GM12878 (cell line): ENCODE data around the gene SNX4. TPM values are rescaled to one million over a fixed set of nuclear protein-coding genes. Genes with fewer than 3 reads are reported as not detected.

Experiments used
- ATAC-seq: fragments of 200-7000 bp; cut with Tn5 transposase; 3 replicates; pipeline ENCODE4 v1.9.1; 2020; ENCODE audit warnings: mild to moderate bottlenecking, moderate library complexity
- BruUV-seq: library from RNA; stranded (reverse); fragments of 400-500 nt; replicated peaks from 2 replicates; lab custom pipeline; 2021; lab: Mats Ljungman, UMichigan
- CTCF ChIA-PET: fragments of 300-600 bp; sonication (Branson Sonifier 250); formaldehyde crosslinking; extraction: SDS; loops from one replicate; lab custom pipeline; 2021; ENCODE audit warnings: inconsistent platforms; lab: Yijun Ruan, JAX
- POLR2A ChIA-PET: fragments of 350-600 bp; formaldehyde crosslinking; extraction: SDS; loops from one replicate; lab custom pipeline; 2021; ENCODE audit warnings: inconsistent platforms; lab: Charles Lee
- RAD21 ChIA-PET: fragments of 300-600 bp; sonication (Branson Sonifier 250); formaldehyde crosslinking; loops from one replicate; lab custom pipeline; 2023; ENCODE audit warnings: antibody characterized with exemption; ENCODE audit not compliant: unreplicated experiment; lab: Charles Lee
- SMC1A ChIA-PET: fragments of 300-600 bp; sonication (Branson Sonifier 250); formaldehyde crosslinking; loops from one replicate; lab custom pipeline; 2023; ENCODE audit not compliant: unreplicated experiment, uncharacterized antibody; lab: Charles Lee
- DNase-seq: peaks from one replicate; pipeline ENCODE4 v3.0.0-alpha.2; 2011; ENCODE audit warnings: low read depth, low spot score
- FAIRE-seq: peaks from 3 replicates; lab custom pipeline; 2011; peaks lifted over from hg19 to GRCh38; lab: Jason Lieb, UNC
- H2AFZ ChIP-seq: 2 replicates; pipeline ENCODE4 v1.6.0; 2011; ENCODE audit warnings: low read depth, low read length, control low read depth; ENCODE audit not compliant: control insufficient read depth
- H3K27ac ChIP-seq: 2 replicates; pipeline ENCODE4 v1.5.1; 2011; ENCODE audit warnings: control low read depth; ENCODE audit not compliant: control insufficient read depth, insufficient read depth
- H3K27me3 ChIP-seq, 2 experiments: replicated peaks in 1 of 2; 2 replicates each; pipeline versions ENCODE4 v1.6.0 to v1.6.1; 2011; ENCODE audit warnings: low read length in 1 of 2; ENCODE audit not compliant: control insufficient read depth in 2 of 2, insufficient read depth in 2 of 2
- H3K36me3 ChIP-seq, 2 experiments: 2 replicates each; pipeline ENCODE4 v1.5.1; 2011; ENCODE audit warnings: low read length in 1 of 2; ENCODE audit not compliant: control insufficient read depth in 2 of 2, insufficient read depth in 2 of 2
- H3K4me1 ChIP-seq: 2 replicates; pipeline ENCODE4 v1.6.1; 2011; ENCODE audit warnings: mild to moderate bottlenecking, low read length, moderate library complexity, mixed read lengths; ENCODE audit not compliant: control insufficient read depth, insufficient read depth
- H3K4me2 ChIP-seq: 2 replicates; pipeline ENCODE4 v1.6.0; 2011; ENCODE audit warnings: control low read depth; ENCODE audit not compliant: control insufficient read depth, insufficient read depth
- H3K4me3 ChIP-seq: fragments of 200-600 bp; sonication (generic); 2 replicates; pipeline ENCODE4 v1.5.1; 2016
- H3K79me2 ChIP-seq: 2 replicates; pipeline ENCODE4 v1.6.0; 2011; ENCODE audit warnings: low read length; ENCODE audit not compliant: control insufficient read depth, insufficient read depth
- H3K9ac ChIP-seq: 2 replicates; pipeline ENCODE4 v1.8.0; 2011; ENCODE audit warnings: low read length, control low read depth, mixed read lengths; ENCODE audit not compliant: control insufficient read depth, insufficient read depth
- H3K9me3 ChIP-seq: replicated peaks from 3 replicates; pipeline ENCODE4 v1.5.1; 2011; ENCODE audit warnings: mild to moderate bottlenecking, low read length; ENCODE audit not compliant: control insufficient read depth, insufficient read depth
- H4K20me1 ChIP-seq: 2 replicates; pipeline ENCODE4 v1.6.0; 2011; ENCODE audit not compliant: control insufficient read depth, insufficient read depth
- BCL11A ChIP-seq: IDR thresholded peaks from 2 replicates; pipeline ENCODE4 v1.6.1; 2011; ENCODE audit warnings: low read depth, low read length
- CBX5 ChIP-seq: sonication (generic); IDR thresholded peaks from 2 replicates; pipeline ENCODE4 v1.6.1; 2016; ENCODE audit warnings: low read depth, moderate library complexity, mild to moderate bottlenecking, inconsistent platforms
- EP300 ChIP-seq, 2 experiments: fragments of 150-350 bp in 1 of 2; IDR thresholded peaks; 2 replicates each; pipeline ENCODE4 v1.6.1; 2011 to 2012; ENCODE audit warnings: low read depth in 2 of 2, low read length in 2 of 2, borderline replicate concordance in 1 of 2, improper control_type of control experiment in 1 of 2, inconsistent platforms in 1 of 2; ENCODE audit not compliant: control insufficient read depth in 1 of 2
- HDAC2 ChIP-seq: fragments of 200-600 bp; sonication (generic); IDR thresholded peaks from 2 replicates; pipeline ENCODE4 v1.6.1; 2017
- POLR2AphosphoS5 ChIP-seq: IDR thresholded peaks from 2 replicates; pipeline ENCODE4 v1.6.1; 2011; ENCODE audit warnings: mild to moderate bottlenecking, low read length, inconsistent platforms
- SIN3A ChIP-seq: IDR thresholded peaks from 2 replicates; pipeline ENCODE4 v1.6.1; 2012; ENCODE audit warnings: low read depth, low read length, improper control_type of control experiment
- SMARCA5 ChIP-seq: fragments of 450-650 bp; IDR thresholded peaks from 2 replicates; pipeline ENCODE4 v1.6.1; 2017; ENCODE audit warnings: mild to moderate bottlenecking
- SREBF2 ChIP-seq: IDR thresholded peaks from 2 replicates; pipeline ENCODE4 v1.6.1; 2012; ENCODE audit warnings: mild to moderate bottlenecking, low read length
- SRF ChIP-seq, 2 experiments: IDR thresholded peaks; 2 replicates each; pipeline ENCODE4 v1.6.1; 2011; ENCODE audit warnings: low read depth in 2 of 2, low read length in 2 of 2, mild to moderate bottlenecking in 1 of 2, moderate library complexity in 1 of 2
- YY1 ChIP-seq: IDR thresholded peaks from 2 replicates; pipeline ENCODE4 v1.6.1; 2011; ENCODE audit warnings: low read depth, mild to moderate bottlenecking, low read length
- WGBS: methylation state at CpG from one replicate; pipeline ENCODE4 v1.1.6; 2016; ENCODE audit warnings: low lambda C conversion rate; ENCODE audit not compliant: insufficient replicate concordance, insufficient coverage; ENCODE audit errors: missing lambda C conversion rate; 5-methylcytosine and 5-hydroxymethylcytosine counted together
- in situ Hi-C: fragments of 300-500 bp; cut with MboI; formaldehyde crosslinking; loops from 9 replicates; pipeline ENCODE4 v1.14.3; 2018; ENCODE audit warnings: mixed read lengths
- intact Hi-C: fragments of 100-400 bp; cut with micrococcal nuclease; formaldehyde crosslinking; loops from one replicate; pipeline ENCODE4 v1.14.2; 2022; ENCODE audit not compliant: unreplicated experiment
- polyA plus RNA-seq, 11 experiments: library from polyadenylated mRNA; depleted of rRNA in 4 of 11; unstranded in 6 of 11; stranded (reverse) in 5 of 11; fragments of >200 nt; fragmentation: Nextera tagmentation in 4 of 11; fragmentation: Illumina TruSeq in 1 of 11; extraction: Ambion mirVana in 4 of 11; extraction: Trizol in 1 of 11; gene quantifications; 1 replicate in 1 of 11; 2 replicates in 10 of 11; pipeline versions ENCODE4 v1.2.1 to v1.2.3, GENCODE V29; 2011 to 2016; ENCODE audit warnings: inconsistent platforms in 2 of 11, missing spikeins in 2 of 11, low read depth in 1 of 11
- total RNA-seq, 4 experiments: library from RNA; depleted of rRNA in 3 of 4; stranded (reverse); fragments of >200 nt in 3 of 4; fragmentation: Illumina TruSeq in 1 of 4; extraction: Trizol in 1 of 4; gene quantifications; 2 replicates each; pipeline versions ENCODE4 v1.2.1 to v1.2.3, GENCODE V29; 2013 to 2021
- TF ChIP-seq, protein P1 (sequence below): IDR thresholded peaks from 2 replicates; pipeline ENCODE4 v1.6.1; 2012; ENCODE audit warnings: low read depth, low read length, improper control_type of control experiment

The SNX4 gene
- total and polyA plus RNA-seq, 10 of the 15 experiments (the other 5 are each of a cell fraction or from before 2014, with no cell fraction given), result 33.4 to 94.5 (median 60.5) TPM

DNA sequence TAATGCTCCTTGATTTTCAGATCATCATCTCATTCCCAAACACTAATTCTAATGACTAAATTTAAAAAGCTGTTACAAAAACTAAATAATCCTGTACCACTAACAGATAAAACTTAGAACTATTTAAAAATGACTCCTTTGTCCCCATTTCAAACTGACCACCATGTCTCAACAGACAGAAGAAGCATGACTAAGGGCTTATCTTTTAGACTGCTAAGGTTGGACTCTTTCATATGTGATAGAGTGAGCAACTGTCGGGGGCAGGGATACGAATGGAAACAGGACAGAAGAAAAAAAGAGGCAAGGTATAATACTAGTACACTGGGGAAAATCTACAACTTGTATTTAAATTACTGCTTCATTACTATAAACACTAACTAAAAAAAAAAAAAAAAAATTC is 23.3 kb downstream of the SNX4 start:
- Histone ChIP-seq H3K4me2 (no peak overlapping the region), H3K9ac (no peak overlapping the region), H3K4me1 (no peaks in the 10 kb centered on the region), H3K9me3 (no peaks in the 10 kb centered on the region), H4K20me1 (no peaks in the 10 kb centered on the region), H3K36me3 (peaks cover 2 to 33% of the 10 kb centered on the region in 2 experiments), H3K27ac (no peak overlapping the region), H3K79me2 (no peaks in the 10 kb centered on the region), H3K4me3 (no peak overlapping the region), H2AFZ (no peak overlapping the region), H3K27me3 (no peaks in the 10 kb centered on the region)
- 83% methylated on average over 2 of the region's 2 CpGs for WGBS
- ChIA-PET RAD21 (no interaction called here), CTCF (no interaction called here), SMC1A (interaction anchor here (1.2 kb wide), 1 partner anchor 88 kb away, joined by 3 read pairs; no protein-coding TSS in a partner anchor), POLR2A (no interaction called here)
- BruUV-seq, result no TSS peak
- DNase-seq (no peak), FAIRE-seq (no peak), ATAC-seq (no peak)
- intact Hi-C loops (no loop called here), in situ Hi-C loops (no loop called here)
- TF ChIP-seq, protein P1, sequence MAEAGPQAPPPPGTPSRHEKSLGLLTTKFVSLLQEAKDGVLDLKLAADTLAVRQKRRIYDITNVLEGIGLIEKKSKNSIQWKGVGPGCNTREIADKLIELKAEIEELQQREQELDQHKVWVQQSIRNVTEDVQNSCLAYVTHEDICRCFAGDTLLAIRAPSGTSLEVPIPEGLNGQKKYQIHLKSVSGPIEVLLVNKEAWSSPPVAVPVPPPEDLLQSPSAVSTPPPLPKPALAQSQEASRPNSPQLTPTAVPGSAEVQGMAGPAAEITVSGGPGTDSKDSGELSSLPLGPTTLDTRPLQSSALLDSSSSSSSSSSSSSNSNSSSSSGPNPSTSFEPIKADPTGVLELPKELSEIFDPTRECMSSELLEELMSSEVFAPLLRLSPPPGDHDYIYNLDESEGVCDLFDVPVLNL, result no peak
- TF ChIP-seq EP300 (IDR thresholded peaks at IDR 0.05; ENCODE audit: borderline replicate concordance in 1 of 2, control insufficient read depth in 1 of 2, low read depth in 2 of 2, low read length in 2 of 2) (no peak), SRF (IDR thresholded peaks at IDR 0.05; ENCODE audit: low read depth in 2 of 2, low read length in 2 of 2) (no peak), SMARCA5 (no peak), POLR2AphosphoS5 (no peak), SREBF2 (no peak), SIN3A (no peak), BCL11A (no peak), HDAC2 (no peak), CBX5 (no peak), YY1 (no peak)
